IMR-90 (cell line): Measurements from ENCODE around the gene TMEM252. TPM values are rescaled to one million over a fixed set of nuclear protein-coding genes. Genes with fewer than 3 reads are reported as not detected.

Experiments
- ATAC-seq: fragments of 200-7000 bp; cut with Tn5 transposase; 2 replicates; pipeline ENCODE4 v1.9.1; 2020; ENCODE audit warnings: low read depth, mild to moderate bottlenecking, moderate library complexity
- BruUV-seq: library from RNA; stranded (reverse); fragments of 400-500 nt; replicated peaks from 2 replicates; lab custom pipeline; 2021; lab: Mats Ljungman, UMichigan
- CTCF ChIA-PET: fragments of 300-600 bp; formaldehyde crosslinking; extraction: SDS; loops from one replicate; lab custom pipeline; 2021; ENCODE audit warnings: antibody characterized with exemption; lab: Yijun Ruan, JAX
- POLR2A ChIA-PET: fragments of 300-600 bp; sonication (Branson Sonifier 250); formaldehyde crosslinking; loops from one replicate; lab custom pipeline; 2022; ENCODE audit warnings: antibody characterized with exemption; ENCODE audit not compliant: unreplicated experiment; lab: Charles Lee
- DNase-seq: peaks from one replicate; pipeline ENCODE4 v3.0.0; 2013
- H2AFZ ChIP-seq: replicated peaks from 2 replicates; pipeline ENCODE3; 2013; ENCODE audit warnings: low read length, mild to moderate bottlenecking; ENCODE audit not compliant: poor library complexity
- H2AK5ac ChIP-seq: 2 replicates; pipeline ENCODE4 v1.6.1; 2013; ENCODE audit warnings: low read depth, low read length, inconsistent platforms
- H2AK9ac ChIP-seq: replicated peaks from 2 replicates; pipeline ENCODE3; 2013; ENCODE audit warnings: mild to moderate bottlenecking, low read depth, low read length, moderate library complexity; ENCODE audit not compliant: poor library complexity
- H2BK120ac ChIP-seq: 2 replicates; pipeline ENCODE4 v1.6.1; 2013; ENCODE audit warnings: low read depth, low read length, inconsistent platforms
- H2BK15ac ChIP-seq: 3 replicates; pipeline ENCODE4 v1.6.1; 2013; ENCODE audit warnings: low read depth, low read length, inconsistent platforms
- H2BK20ac ChIP-seq: 2 replicates; pipeline ENCODE4 v1.6.1; 2013; ENCODE audit warnings: low read depth, mild to moderate bottlenecking, inconsistent platforms, low read length, moderate library complexity
- H2BK5ac ChIP-seq: 2 replicates; pipeline ENCODE4 v1.6.1; 2013; ENCODE audit warnings: mild to moderate bottlenecking, low read depth, low read length, inconsistent platforms; ENCODE audit not compliant: poor library complexity, severe bottlenecking
- H3K14ac ChIP-seq: replicated peaks from 2 replicates; pipeline ENCODE4 v1.6.1; 2013; ENCODE audit warnings: low read depth, low read length, inconsistent platforms
- H3K18ac ChIP-seq: 2 replicates; pipeline ENCODE4 v1.6.1; 2013; ENCODE audit warnings: low read depth, low read length, control low read depth
- H3K23ac ChIP-seq: 2 replicates; pipeline ENCODE4 v1.6.1; 2013; ENCODE audit warnings: low read depth, low read length, inconsistent platforms
- H3K27ac ChIP-seq: 2 replicates; pipeline ENCODE4 v1.5.1; 2013; ENCODE audit warnings: mild to moderate bottlenecking, control low read depth, low read length; ENCODE audit not compliant: insufficient read depth
- H3K27me3 ChIP-seq: 2 replicates; pipeline ENCODE4 v1.6.1; 2013; ENCODE audit warnings: low read length; ENCODE audit not compliant: control insufficient read depth, insufficient read depth
- H3K36me3 ChIP-seq: 2 replicates; pipeline ENCODE4 v1.6.1; 2013; ENCODE audit warnings: low read length, mixed read lengths; ENCODE audit not compliant: control insufficient read depth, insufficient read depth
- H3K4ac ChIP-seq: 2 replicates; pipeline ENCODE4 v1.6.1; 2013; ENCODE audit warnings: low read depth, low read length, inconsistent platforms
- H3K4me1 ChIP-seq: 2 replicates; pipeline ENCODE4 v1.6.1; 2013; ENCODE audit warnings: low read length, mixed read lengths; ENCODE audit not compliant: control insufficient read depth, insufficient read depth
- H3K4me2 ChIP-seq: 2 replicates; pipeline ENCODE4 v1.6.1; 2013; ENCODE audit warnings: low read depth, mild to moderate bottlenecking, control low read depth, low read length, moderate library complexity
- H3K4me3 ChIP-seq: 2 replicates; pipeline ENCODE4 v1.5.1; 2013; ENCODE audit warnings: low read depth, mild to moderate bottlenecking, control low read depth, low read length, moderate library complexity; ENCODE audit not compliant: insufficient read depth
- H3K56ac ChIP-seq: 2 replicates; pipeline ENCODE4 v1.6.1; 2013; ENCODE audit warnings: low read length, inconsistent platforms; ENCODE audit not compliant: insufficient read depth; ENCODE audit errors: extremely low read depth
- H3K79me1 ChIP-seq, 2 experiments: 2 replicates each; pipeline ENCODE4 v1.6.1; 2013; ENCODE audit warnings: low read length in 2 of 2, inconsistent platforms in 1 of 2, low read depth in 1 of 2
- H3K9ac ChIP-seq: 2 replicates; pipeline ENCODE4 v1.6.1; 2013; ENCODE audit warnings: low read depth, low read length, control low read depth
- H3K9me1 ChIP-seq: 2 replicates; pipeline ENCODE4 v1.6.1; 2013; ENCODE audit warnings: low read length, inconsistent platforms; ENCODE audit not compliant: insufficient read depth
- H3K9me3 ChIP-seq: 2 replicates; pipeline ENCODE4 v1.6.1; 2013; ENCODE audit warnings: low read length; ENCODE audit not compliant: control insufficient read depth, insufficient read depth
- H4K20me1 ChIP-seq: 2 replicates; pipeline ENCODE4 v1.6.1; 2013; ENCODE audit warnings: low read length, inconsistent platforms; ENCODE audit not compliant: insufficient read depth
- H4K5ac ChIP-seq: 2 replicates; pipeline ENCODE4 v1.6.1; 2013; ENCODE audit warnings: mild to moderate bottlenecking, low read depth, low read length, control low read depth
- H4K8ac ChIP-seq, 2 experiments: 2 replicates each; pipeline ENCODE4 v1.6.1; 2013; ENCODE audit warnings: low read depth in 2 of 2, low read length in 2 of 2, control low read depth in 1 of 2, inconsistent platforms in 1 of 2
- H4K91ac ChIP-seq: 2 replicates; pipeline ENCODE4 v1.6.1; 2013; ENCODE audit warnings: low read depth, low read length, inconsistent platforms; ENCODE audit not compliant: insufficient read depth
- CEBPB ChIP-seq: IDR thresholded peaks from 2 replicates; pipeline ENCODE4 v1.6.1; 2012; ENCODE audit warnings: low read depth, low read length, improper control_type of control experiment
- CHD1 ChIP-seq: IDR thresholded peaks from 2 replicates; pipeline ENCODE4 v1.6.1; 2012; ENCODE audit warnings: low read depth, low read length, improper control_type of control experiment
- RAD21 ChIP-seq: IDR thresholded peaks from 2 replicates; pipeline ENCODE4 v1.6.1; 2012; ENCODE audit warnings: low read length, improper control_type of control experiment
- RCOR1 ChIP-seq: IDR thresholded peaks from 2 replicates; pipeline ENCODE4 v1.6.1; 2012; ENCODE audit warnings: mild to moderate bottlenecking, low read length, improper control_type of control experiment; ENCODE audit not compliant: insufficient replicate concordance
- WGBS, 2 experiments: methylation state at CpG; one replicate each; pipeline versions ENCODE4 v1.1.5 to v1.1.7; 2013; ENCODE audit warnings: missing lambda C conversion rate in 2 of 2; ENCODE audit not compliant: insufficient read length in 1 of 2; ENCODE audit errors: extremely low coverage in 2 of 2; 5-methylcytosine and 5-hydroxymethylcytosine counted together
- dilution Hi-C: fragments of 300-500 bp; cut with HindIII; formaldehyde crosslinking; loops from one replicate; pipeline ENCODE4 v1.14.3; 2018; ENCODE audit warnings: low sequenced_read_pairs; ENCODE audit not compliant: unreplicated experiment
- in situ Hi-C: fragments of 300-500 bp; cut with MboI; formaldehyde crosslinking; loops from 3 replicates; pipeline ENCODE4 v1.14.3; 2019; ENCODE audit warnings: low sequenced_read_pairs, inconsistent platforms, mixed read lengths
- intact Hi-C: fragments of 100-400 bp; cut with micrococcal nuclease; formaldehyde crosslinking; loops from 2 replicates; pipeline ENCODE4 v1.10.0; 2022
- polyA plus RNA-seq, 3 experiments: library from polyadenylated mRNA; depleted of rRNA; stranded (reverse); fragments of >200 nt; gene quantifications; 2 replicates each; pipeline ENCODE4 v1.2.3, GENCODE V29; 2012; ENCODE audit warnings: low replicate concordance in 1 of 3
- total RNA-seq: library from RNA; depleted of rRNA; stranded (reverse); fragments of >200 nt; gene quantifications from 2 replicates; pipeline ENCODE4 v1.2.3, GENCODE V29; 2012

The TMEM252 gene
- total and polyA plus RNA-seq, 2 of the 4 experiments (the other 2 are of a cell fraction) = not detected

GRCh38 chr9:68546596-68547390 is 6.1 kb upstream of the TMEM252 start:
- no peak overlapping the region for H2BK15ac ChIP-seq
- DNase-seq (no peak), ATAC-seq (no peak)
- no peaks in the 10 kb centered on the region for H3K79me1 ChIP-seq
- no peak overlapping the region for H3K23ac ChIP-seq
- no peaks in the 10 kb centered on the region for H3K9me3 ChIP-seq
- H2BK20ac ChIP-seq = no peak overlapping the region
- H3K27ac ChIP-seq = no peak overlapping the region
- no peak overlapping the region for H2AK5ac ChIP-seq
- H3K18ac ChIP-seq = no peak overlapping the region
- H3K9me1 ChIP-seq = no peaks in the 10 kb centered on the region
- H3K4me2 ChIP-seq = no peak overlapping the region
- dilution Hi-C loops = no loop called here
- intact Hi-C loops = no loop called here
- H4K91ac ChIP-seq = no peak overlapping the region
- no peak overlapping the region for H3K4ac ChIP-seq
- H2AK9ac ChIP-seq = no peak overlapping the region
- ChIA-PET POLR2A (no interaction called here), CTCF (no interaction called here)
- no peak overlapping the region for H4K5ac ChIP-seq
- no peaks in the 10 kb centered on the region for H3K4me1 ChIP-seq
- no peak overlapping the region for H2BK120ac ChIP-seq
- H3K4me3 ChIP-seq = no peak overlapping the region
- no peak overlapping the region for H3K9ac ChIP-seq
- TF ChIP-seq RCOR1 = no peak
- no peak for TF ChIP-seq CEBPB
- TF ChIP-seq RAD21 = no peak
- TF ChIP-seq CHD1 = no peak
- H4K20me1 ChIP-seq = no peaks in the 10 kb centered on the region
- no peaks in the 10 kb centered on the region for H3K36me3 ChIP-seq
- H2BK5ac ChIP-seq = no peak overlapping the region
- H3K14ac ChIP-seq = no peak overlapping the region
- H3K56ac ChIP-seq = no peak overlapping the region
- no TSS peak for BruUV-seq
- in situ Hi-C loops = no loop called here
- peaks cover 5% of the 10 kb centered on the region for H3K27me3 ChIP-seq
- H2AFZ ChIP-seq = no peak overlapping the region
- H4K8ac ChIP-seq = no peak overlapping the region
- WGBS, 2 experiments = 100% methylated on average over 1 of the region's 6 CpGs; no CpG with 5 or more reads in 1 of the 2 experiments
